HG03064 (cell line): ENCODE results near the gene VSX2.
"Not testable (repeated sequence)": the region's sequence is repeated elsewhere in the genome, so short reads cannot be mapped to it uniquely, and the experiment has no call there.

Experiments used
- ATAC-seq: cut with Tn5 transposase; IDR thresholded peaks from one replicate; pipeline ENCODE4 v1.9.1; 2021; ENCODE audit warnings: low read depth; ENCODE audit not compliant: unreplicated experiment

The VSX2 gene

DNA sequence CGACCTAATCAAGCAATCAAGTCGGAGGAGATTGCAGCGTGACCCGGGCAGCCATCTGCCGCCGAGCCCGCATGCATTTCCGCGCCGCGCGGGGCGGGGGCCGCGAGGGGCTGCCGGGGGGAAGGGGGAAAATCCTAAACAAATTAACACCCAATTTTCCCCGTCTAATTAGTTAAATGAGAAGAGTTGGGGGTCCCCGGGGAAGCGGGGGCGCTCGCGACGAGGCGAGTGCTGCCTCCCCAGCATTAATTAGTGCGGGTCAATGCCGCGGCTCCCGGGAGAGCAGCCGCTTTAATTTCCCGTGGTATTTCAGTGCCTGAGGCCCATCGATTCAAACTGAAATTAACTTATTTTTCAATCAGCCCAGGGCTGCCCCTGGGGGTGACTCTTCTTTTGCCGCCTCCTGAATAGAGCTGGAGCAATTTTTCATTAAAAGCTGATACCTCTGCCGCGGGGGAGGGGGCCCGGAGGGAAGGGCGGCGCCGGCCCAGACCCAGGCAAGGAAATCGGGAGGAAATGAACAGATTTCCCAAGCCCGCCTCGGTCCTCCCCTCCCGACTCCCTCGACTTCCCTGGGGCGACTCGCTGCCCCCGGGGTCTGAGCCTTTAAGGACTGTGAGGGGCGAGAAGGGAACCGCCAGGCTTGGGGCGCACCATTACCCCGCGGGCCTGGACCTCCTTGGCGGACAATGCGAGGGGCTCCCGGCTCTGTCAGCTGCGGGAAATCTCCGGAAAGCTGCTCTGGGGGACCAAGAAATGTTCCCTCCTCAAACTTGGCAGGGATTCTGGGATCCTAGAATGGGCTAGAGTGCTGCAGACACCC lies 18.9 kb downstream of the VSX2 start:
- ATAC-seq, result no peak

DNA sequence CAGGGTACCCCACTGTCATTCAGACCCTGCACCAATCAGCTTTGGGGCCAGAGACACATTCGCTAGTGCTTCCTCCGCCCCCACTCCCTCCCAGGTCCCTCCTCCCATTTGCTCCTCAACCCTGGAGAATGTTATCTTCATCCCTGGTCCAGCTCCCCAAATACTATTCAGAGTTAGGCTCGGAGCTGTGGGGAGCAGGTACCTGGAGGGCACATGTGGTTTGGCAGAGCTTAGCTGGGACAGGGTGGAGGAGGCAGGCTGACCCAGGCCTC lies 19.5 kb downstream of the VSX2 start:
- no peak for ATAC-seq

DNA sequence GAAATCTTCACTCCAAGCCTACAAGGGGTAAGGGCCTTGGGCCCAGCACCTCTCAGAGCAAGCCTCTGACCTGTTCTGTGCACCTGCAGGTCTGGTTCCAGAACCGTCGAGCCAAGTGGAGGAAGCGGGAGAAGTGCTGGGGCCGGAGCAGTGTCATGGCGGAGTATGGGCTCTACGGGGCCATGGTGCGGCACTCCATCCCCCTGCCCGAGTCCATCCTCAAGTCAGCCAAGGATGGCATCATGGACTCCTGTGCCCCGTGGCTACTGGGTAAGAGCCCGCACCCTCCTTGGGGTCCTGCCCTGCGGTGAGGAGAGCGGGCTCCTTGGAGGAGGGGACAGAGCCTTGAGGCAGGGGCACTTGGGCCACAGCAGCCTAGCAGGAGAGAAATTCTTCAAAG lies 20.3 kb downstream of the VSX2 start:
- no peak for ATAC-seq

DNA sequence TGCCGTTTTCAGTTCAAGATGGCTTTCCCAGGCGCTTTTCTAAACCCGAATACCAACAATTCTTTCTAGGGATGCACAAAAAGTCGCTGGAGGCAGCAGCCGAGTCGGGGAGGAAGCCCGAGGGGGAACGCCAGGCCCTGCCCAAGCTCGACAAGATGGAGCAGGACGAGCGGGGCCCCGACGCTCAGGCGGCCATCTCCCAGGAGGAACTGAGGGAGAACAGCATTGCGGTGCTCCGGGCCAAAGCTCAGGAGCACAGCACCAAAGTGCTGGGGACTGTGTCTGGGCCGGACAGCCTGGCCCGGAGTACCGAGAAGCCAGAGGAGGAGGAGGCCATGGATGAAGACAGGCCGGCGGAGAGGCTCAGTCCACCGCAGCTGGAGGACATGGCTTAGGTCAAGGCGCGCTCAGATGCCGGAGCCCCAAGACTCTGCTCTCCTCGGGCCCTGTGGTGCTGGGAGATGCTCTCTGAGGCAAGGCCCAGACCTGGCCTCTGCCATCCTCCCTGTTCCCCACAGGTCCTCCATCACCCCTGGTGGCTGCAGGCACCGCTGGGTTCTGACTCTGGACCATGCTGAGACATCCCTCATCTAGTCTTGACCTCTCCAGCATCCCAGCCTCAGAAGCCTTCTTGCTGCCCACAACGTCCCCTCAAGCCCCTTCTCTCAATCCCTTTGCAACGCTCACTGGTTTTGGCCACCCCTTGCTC lies 21.4 kb downstream of the VSX2 start:
- ATAC-seq, result no peak

DNA sequence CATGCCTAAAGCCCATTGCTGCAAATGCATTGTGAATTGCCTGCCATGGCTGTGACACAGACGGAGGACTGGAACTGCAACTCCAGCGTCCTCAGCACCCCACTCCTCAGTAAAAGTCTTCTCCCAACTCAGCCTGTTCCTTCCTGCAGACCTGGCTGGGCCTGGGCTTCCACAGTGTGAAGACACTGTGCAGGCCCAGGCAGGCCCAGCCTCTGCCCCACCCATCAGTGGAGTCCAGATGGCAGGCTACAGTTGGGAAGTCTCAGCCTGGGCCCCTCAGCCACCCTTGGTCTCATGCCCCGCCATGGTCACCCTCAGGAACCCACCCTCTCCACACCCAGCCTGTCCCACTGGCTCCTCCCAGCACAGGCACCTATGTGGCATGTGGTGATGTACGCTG lies 22.0 kb downstream of the VSX2 start:
- no peak for ATAC-seq

DNA sequence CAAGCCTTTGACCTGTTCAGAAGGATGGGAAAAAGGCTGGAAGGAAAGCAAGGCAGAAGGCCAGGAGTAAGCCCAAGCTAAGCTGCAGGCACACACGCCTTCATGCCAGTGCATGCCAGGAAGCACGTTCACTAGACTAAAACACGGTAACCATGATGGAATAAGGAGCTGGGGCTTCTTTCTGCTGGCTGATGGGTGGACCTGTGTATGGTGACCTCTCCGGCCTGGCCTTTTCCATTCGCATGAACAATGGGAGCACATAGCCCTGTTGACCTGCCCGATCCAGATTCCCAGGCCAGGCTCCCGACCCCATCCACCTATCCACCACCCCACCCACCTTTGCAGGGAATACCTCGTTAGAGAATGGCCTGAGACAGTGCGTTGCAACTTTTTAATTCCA lies 22.8 kb downstream of the VSX2 start:
- ATAC-seq, result no peak

DNA sequence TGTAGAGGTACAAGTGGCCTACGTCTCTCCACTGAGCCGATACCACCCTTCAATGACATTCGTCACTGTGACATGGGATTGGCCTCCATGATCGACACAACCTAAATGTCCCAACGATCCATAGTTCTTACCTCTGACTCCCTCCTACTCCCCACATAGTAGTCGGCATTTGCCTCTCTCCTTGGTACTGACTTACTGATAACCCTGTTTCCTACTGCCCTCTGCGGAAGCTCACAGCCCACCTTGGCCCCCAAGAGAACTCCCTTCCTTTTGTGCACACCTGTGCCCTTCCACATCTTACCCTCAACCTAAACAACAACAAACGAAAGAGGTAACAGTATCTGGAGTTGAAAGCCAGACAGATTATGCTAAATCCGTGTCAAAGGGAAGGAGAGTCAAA lies 23.9 kb downstream of the VSX2 start:
- ATAC-seq, result no peak

DNA sequence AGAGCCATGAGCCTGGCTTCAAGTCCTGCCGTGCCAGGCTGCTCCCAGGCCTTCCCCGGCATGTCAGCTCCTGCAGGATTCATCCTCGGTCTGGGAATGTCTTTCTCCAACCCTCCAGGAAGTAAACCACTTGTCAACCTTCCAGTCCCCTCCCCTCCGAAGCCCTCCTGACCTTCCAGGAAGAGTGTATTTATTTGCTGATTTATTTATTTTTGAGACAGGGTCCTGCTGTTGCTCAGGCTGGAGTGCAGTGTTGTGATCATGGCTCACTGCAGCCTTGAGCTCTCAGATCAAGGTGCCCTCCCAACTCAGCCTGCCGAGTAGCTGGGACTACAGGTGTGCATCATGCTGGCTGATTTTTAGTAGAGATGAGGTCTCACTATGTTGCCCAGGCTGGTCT lies 24.7 kb downstream of the VSX2 start:
- ATAC-seq, result no peak

DNA sequence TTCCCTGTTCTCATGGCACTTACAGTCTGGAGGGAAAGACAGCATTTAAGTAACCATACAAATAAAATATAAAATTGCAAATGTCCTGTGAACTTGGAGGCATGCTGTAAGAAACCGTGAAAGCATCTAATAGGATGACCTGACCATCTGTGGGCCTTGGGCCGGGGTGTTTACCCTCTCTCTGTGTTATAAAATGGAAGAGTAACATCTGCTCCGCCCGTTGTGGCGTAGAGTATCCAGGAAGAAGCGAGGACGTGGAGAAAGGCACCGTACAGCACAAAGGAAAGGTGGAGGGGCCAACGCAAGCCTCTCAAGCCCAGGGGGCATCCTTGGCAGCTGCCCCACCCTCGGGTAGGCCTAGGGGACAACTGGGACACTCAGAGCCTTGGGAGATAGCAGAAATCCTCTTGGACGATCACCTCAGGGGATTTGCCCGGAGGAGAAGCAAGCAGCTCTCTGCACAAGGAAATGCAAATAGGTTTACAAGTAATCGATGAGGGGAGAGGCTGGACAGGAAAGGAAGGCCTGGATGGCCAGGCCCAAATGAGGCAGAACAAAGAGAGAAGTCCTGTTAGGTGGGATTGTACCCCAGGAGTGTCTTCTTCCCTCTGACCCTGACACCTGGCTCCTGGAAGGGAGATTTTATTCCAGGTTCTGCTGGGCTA lies 26.2 kb downstream of the VSX2 start:
- no peak for ATAC-seq

DNA sequence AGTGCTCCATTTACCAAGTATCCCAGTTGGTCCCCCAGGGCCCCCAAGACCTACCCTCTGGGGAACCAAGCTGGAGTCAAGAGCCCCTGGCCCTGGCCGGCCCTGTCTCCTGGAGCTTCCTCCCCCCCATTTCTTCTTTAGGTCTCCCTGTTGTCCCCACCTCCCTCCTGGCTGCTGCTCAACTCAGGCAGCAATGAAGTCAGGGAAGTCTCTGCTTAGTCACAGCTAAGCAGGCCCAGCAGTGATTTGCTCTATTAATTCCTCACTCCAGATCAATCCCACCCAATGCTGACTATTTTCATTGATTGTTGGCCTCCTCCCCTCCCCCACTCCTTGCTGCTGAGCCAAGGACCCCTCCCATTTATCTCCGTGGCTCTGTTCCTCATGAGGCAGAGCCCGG lies 28.3 kb downstream of the VSX2 start:
- ATAC-seq, result no peak

DNA sequence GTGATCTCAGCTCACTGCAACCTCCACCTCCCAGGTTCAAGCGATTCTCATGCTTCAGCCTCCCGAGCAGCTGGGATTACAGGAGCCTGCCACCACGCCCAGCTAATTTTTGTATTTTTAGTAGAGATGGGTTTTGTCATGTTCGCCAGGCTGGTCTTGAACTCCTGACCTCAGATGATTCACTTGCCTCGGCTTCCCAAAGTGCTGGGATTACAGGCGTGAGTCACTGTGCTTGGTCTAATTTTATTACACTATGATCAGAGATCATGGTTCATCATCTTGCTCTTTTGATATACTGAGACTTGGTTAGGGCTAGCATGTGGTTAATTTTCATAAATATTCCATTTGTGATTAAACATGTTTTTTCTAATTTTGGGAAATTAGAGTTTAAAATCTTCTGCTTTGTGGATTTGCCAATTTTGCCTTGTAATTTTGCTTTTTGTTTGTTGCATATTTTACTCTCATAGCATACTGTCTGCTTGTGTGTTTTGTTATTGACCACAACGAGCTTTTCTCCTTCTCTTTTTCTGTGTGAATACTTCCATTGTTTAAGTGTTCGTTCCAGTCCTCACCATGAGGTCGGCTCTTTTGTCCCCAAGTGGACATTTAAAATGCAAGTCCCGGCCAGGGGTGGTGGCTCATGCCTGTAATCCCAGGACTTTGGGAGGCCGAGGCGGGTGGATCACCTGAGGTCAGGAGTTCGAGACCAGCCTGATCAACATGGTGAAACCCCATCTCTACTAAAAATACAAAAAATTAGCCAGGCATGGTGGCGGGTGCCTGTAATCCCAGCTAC lies 31.3 kb downstream of the VSX2 start:
- not testable (repeated sequence) for ATAC-seq

DNA sequence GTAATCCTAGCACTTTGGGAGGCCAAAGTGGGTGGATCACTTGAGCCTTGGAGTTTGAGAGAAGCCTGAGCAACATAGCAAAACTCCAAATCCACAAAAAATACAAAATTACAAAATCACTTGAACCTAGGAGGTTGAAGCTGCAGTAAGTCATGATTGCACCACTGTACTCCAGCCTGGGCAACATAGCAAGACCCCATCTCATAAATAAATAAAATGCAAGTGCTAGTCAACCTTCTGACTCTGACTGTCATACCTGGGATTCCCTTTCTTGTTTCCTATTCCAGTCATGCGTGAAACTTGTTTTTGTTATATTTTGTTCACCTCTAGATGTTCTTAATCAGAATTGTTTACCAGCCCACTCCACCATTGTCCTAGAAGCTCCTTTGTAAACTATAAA lies 32.1 kb downstream of the VSX2 start:
- ATAC-seq, result no peak

DNA sequence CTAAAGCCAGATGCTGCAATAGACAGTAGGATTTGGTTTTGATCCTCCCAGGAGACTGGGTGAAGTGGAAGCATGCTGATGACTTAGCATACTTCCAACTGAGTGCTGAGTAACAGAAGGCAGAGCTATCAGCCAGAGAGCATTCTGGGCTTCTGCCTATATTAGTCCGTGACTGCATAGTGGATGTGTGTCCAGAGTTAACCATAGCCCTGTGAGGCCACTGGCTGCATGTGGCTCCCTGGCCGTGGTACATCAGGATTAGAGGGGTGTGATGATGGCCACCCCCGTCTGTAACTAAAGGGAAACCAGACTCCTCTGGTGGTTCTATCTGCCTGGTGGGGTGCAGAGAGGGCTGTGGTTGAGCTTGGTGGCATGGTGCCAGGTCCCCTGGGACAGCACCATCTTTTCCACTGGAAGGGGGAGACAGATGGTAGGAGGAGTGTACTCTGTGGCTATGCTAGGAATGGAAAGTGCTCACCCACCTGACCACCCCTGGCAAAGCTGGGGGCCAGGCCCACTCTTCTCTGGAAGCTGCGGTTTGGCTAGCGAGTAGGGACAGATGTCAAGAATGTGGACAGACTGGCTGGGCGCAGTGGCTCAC lies 36.1 kb downstream of the VSX2 start:
- ATAC-seq, result no peak

DNA sequence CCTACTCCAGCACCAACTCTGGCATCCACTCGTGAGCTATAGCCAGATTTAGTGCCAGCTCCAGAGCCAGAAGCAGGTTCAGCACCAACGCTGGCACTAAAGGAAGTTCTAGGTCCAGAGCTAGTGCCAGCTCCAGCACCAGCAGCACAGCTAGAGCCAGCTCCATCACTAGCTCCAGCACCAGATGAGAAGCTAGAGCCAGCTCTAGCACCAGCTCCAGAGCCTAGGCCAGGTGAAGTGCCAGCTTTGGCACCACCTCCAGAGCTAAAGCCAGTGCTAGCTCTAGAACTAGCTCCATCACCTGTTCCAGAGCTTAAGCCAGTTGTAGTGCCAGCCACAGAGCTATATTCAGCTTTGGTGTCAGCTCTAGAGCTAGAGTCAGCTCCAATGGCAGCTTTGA lies 38.8 kb downstream of the VSX2 start:
- no peak for ATAC-seq

DNA sequence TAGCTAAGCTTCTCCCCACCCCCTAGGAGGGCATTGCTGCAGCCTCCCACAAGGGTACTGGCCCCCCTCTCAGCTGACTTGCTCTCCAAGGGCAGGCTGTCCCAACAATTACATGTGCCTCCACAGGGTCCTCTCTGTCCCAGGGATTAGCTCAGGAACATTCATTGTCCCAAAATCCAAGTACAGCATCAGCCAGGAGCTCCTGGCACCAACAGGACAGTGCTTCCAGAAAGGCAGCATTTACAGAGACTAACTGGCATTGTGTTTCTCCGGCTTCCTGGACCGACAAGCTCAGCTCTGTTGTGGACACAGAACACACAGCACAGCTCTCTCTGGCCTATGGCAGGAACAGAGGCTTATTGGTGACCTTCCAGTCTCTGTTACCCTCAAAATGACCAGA lies 41.8 kb downstream of the VSX2 start:
- no peak for ATAC-seq

DNA sequence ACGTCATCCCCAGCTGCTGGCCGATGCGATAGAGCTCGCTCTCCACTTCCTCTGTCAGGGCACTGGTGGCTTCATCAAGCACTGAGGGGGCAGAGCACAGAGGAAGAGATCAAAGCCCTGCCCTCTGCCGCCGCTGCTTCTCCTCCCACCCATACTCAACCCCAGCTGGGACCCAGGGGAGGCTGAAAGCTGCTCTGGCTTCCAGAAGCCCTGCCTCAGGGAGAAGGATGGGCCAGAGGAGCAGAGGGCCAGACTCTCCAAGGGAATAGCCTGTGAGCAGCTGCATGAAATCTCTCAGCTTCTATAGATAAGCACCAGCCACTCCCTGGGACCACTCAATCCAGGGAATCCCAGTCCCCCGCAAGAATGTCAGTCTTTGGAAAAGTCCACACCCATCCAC lies 47.5 kb downstream of the VSX2 start:
- ATAC-seq, result no peak

DNA sequence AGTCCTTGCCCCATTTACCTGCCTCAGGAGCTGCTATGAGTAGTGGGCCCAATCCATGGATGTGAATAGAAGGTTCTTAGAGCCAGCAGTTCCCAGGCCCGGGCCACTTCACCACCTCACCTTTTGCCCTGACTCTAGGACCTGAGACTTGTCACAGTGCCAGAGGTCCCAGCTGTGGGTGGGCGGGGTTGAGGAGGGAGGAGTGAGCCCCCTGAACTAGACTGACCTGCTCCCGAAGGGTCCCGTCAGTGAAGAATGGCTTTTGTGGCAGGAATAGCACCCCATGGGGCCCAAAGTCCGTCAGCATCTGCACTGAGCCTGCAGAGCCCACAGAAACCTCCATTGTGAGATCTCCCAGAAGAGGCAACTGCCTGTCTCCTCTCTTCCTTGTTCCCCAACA lies 50.6 kb downstream of the VSX2 start:
- no peak for ATAC-seq

DNA sequence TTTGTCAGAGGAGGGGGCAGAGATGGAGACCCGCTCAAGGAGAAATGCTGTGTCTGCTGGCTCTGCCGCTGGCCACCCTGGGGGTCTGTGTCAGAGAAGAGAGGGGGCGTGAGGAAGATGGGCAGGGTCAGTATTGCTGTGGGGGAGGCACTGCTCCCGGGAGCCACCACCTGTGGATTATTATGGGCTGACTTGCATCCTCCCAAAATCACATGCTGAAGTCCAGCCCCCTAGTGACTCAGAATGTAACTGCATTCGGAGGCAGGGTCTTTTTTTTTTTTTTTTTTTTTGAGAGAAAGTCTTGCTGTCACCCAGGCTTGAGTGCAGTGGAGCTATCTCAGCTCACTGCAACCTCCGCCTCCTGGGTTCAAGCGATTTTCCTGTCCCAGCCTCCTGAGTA lies 51.2 kb downstream of the VSX2 start:
- ATAC-seq, result no peak

DNA sequence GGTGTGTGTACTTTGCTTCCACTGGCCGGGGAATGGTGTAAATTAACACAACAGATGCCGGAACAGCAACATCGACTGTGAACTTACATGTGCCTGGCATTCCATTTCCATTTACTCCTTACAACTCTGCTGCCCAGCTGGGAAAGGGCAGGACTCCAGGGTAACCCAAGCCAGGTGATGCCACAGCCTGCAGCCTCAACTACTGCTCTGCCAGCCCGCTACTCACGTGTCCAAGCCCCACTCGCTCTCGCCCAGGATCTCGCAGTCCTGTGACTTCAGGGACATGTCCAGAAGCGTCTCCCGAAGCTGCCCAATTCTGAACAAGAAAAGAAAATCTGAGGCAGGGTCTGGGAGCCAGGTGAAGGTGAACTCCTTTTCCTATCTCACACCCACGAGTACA lies 52.8 kb downstream of the VSX2 start:
- ATAC-seq, result no peak

DNA sequence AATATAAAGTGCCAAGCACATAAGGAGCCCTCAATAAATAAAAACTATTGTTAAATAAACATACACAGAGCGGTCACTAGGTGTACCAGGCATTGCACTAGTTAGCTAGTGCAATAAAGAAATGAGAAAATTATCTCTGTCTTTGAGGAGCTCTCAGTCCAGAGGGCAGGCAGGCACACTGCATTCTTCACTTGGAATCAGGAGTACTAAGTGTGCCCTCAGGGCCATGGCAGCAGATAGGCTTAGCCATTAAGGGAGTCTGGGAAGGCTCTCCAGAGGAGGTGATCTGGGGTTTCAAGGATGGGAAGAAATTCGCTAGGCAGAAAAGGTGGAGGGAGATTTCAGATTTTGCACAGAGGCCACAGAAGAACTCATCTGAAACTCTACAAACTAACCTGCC lies 54.4 kb downstream of the VSX2 start:
- ATAC-seq, result no peak

DNA sequence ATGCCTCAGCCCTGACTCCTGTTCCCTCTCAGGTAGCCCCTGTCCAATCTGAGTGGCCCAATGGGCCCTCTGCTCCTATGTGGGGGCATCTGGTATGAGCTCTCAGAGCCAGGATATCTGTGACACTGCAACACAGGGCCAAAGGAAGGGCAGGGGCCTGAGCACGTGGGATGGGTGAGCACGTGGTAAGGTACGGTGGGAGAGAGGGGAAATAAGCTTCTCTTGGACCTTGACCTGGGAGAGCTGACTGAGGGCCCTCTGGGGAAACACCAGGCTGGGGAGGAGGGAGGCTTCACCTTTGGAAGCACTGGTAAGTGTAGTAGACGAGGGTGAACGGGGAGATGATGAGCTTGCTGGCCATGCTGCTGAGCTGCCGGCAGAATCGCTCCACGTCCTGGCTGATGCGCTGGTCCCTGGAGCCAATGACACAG lies 56.8 kb downstream of the VSX2 start:
- ATAC-seq, result no peak
